HEK293T (cell line): ENCODE data around the gene FSIP1.

Experiments used
- CTCF ChIA-PET: fragments of 350-600 bp; formaldehyde crosslinking; extraction: SDS; loops from one replicate; lab custom pipeline; 2021; ENCODE audit warnings: antibody characterized with exemption, inconsistent platforms; lab: Yijun Ruan, JAX
- POLR2A ChIA-PET: fragments of 350-600 bp; formaldehyde crosslinking; extraction: SDS; loops from one replicate; lab custom pipeline; 2020; ENCODE audit warnings: antibody characterized with exemption, inconsistent platforms; lab: Yijun Ruan, JAX
- DNase-seq: peaks from one replicate; pipeline ENCODE4 v3.0.0; 2012; ENCODE audit warnings: mixed read lengths; ENCODE audit errors: extremely low spot score
- ARNT ChIP-seq: fragments of 450-650 bp; IDR thresholded peaks from 2 replicates; pipeline ENCODE4 v1.6.1; 2017; ENCODE audit warnings: mild to moderate bottlenecking
- BHLHE40 ChIP-seq: fragments of 450-650 bp; IDR thresholded peaks from 2 replicates; pipeline ENCODE4 v1.6.1; 2016; ENCODE audit warnings: mild to moderate bottlenecking, moderate library complexity, borderline replicate concordance
- CTBP1 ChIP-seq: fragments of 450-650 bp; IDR thresholded peaks from 2 replicates; pipeline ENCODE4 v1.6.1; 2016; ENCODE audit warnings: borderline replicate concordance
- ELF4 ChIP-seq: fragments of 450-650 bp; IDR thresholded peaks from 2 replicates; pipeline ENCODE4 v1.6.1; 2017; ENCODE audit warnings: antibody characterized with exemption
- FOXA1 ChIP-seq: fragments of 450-650 bp; IDR thresholded peaks from 2 replicates; pipeline ENCODE4 v1.6.1; 2016; ENCODE audit warnings: mild to moderate bottlenecking
- FOXK2 ChIP-seq: fragments of 450-650 bp; IDR thresholded peaks from 2 replicates; pipeline ENCODE4 v1.6.1; 2016; ENCODE audit warnings: mild to moderate bottlenecking
- FOXM1 ChIP-seq: fragments of 450-650 bp; IDR thresholded peaks from 2 replicates; pipeline ENCODE4 v1.6.1; 2017; ENCODE audit warnings: mild to moderate bottlenecking, borderline replicate concordance
- HDGF ChIP-seq: fragments of 450-650 bp; IDR thresholded peaks from 2 replicates; pipeline ENCODE4 v1.6.1; 2017; ENCODE audit warnings: antibody characterized with exemption, borderline replicate concordance
- L3MBTL2 ChIP-seq: fragments of 450-650 bp; conservative IDR thresholded peaks from 2 replicates; pipeline ENCODE4 v1.6.1; 2016; ENCODE audit warnings: mild to moderate bottlenecking
- LEF1 ChIP-seq: fragments of 450-650 bp; IDR thresholded peaks from 2 replicates; pipeline ENCODE4 v1.6.1; 2017; ENCODE audit warnings: mild to moderate bottlenecking, borderline replicate concordance
- NFRKB ChIP-seq: fragments of 450-650 bp; IDR thresholded peaks from 2 replicates; pipeline ENCODE4 v1.6.1; 2016; ENCODE audit warnings: mild to moderate bottlenecking, moderate library complexity
- SP1 ChIP-seq: fragments of 450-650 bp; IDR thresholded peaks from 2 replicates; pipeline ENCODE4 v1.6.1; 2017
- SUZ12 ChIP-seq: fragments of 450-650 bp; IDR thresholded peaks from 2 replicates; pipeline ENCODE4 v1.6.1; 2016; ENCODE audit warnings: mild to moderate bottlenecking
- TARDBP ChIP-seq: fragments of 450-650 bp; IDR thresholded peaks from 2 replicates; pipeline ENCODE4 v1.6.1; 2016
- ZNF384 ChIP-seq: fragments of 450-650 bp; IDR thresholded peaks from 2 replicates; pipeline ENCODE4 v1.6.1; 2016
- TF ChIP-seq, protein P1 (sequence below): fragments of 450-650 bp; IDR thresholded peaks from 2 replicates; pipeline ENCODE4 v1.6.1; 2016

Gene FSIP1

DNA sequence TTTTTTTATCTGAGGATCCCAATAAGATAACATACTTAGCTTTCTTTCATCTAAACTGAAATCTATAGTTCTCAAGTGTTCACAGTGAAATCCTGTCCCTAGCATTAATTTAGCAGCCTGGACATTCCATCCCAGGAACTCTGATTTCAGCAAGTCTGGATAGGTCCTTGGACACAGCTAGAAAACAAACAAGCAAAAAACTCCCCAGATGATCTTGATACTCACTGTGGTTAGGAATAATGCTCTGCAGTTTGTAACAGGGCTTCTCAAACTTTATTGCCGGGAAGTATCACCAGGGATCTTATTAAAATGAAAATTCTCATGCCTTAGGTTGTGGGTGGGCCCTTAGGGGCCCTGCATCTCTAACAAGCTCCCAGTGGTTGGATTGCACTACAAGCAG, 177.5 kb downstream of the FSIP1 start:
- POLR2A ChIA-PET, result no interaction called here
- TF ChIP-seq ELF4 (no peak), LEF1 (no peak), ARNT (no peak), FOXM1 (no peak), FOXK2 (no peak), TARDBP (no peak), CTBP1 (no peak), L3MBTL2 (no peak), NFRKB (no peak), SP1 (no peak), BHLHE40 (no peak)
- TF ChIP-seq, protein P1, sequence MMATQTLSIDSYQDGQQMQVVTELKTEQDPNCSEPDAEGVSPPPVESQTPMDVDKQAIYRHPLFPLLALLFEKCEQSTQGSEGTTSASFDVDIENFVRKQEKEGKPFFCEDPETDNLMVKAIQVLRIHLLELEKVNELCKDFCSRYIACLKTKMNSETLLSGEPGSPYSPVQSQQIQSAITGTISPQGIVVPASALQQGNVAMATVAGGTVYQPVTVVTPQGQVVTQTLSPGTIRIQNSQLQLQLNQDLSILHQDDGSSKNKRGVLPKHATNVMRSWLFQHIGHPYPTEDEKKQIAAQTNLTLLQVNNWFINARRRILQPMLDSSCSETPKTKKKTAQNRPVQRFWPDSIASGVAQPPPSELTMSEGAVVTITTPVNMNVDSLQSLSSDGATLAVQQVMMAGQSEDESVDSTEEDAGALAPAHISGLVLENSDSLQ, result no peak
- DNase-seq, result no peak
- CTCF ChIA-PET, result no interaction called here

DNA sequence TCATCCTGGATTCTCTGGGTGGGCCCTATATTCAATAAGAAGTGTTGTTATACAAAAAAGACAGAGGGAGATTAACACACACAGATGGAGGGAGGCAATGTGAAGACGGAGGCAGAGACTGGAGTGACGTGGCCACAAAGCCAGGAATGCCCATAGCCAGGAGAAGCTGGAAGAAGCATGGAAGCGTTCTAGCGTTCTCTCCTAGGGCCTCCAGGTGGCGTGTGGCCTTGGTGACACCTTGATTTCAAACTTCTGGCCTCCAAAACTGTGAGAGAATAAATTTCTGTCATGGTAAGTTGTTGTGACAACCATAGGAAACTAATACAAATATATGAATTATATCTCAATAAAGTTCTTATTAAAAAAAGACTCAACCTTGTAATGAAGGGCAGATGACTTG, 180.5 kb downstream of the FSIP1 start:
- no peak for DNase-seq
- POLR2A ChIA-PET, result no interaction called here
- CTCF ChIA-PET, result no interaction called here
- TF ChIP-seq BHLHE40, result no peak
- TF ChIP-seq NFRKB, result no peak
- no peak for TF ChIP-seq CTBP1
- TF ChIP-seq FOXM1, result no peak
- TF ChIP-seq SP1, result no peak
- TF ChIP-seq SUZ12, result no peak
- no peak for TF ChIP-seq TARDBP
- TF ChIP-seq LEF1, result no peak
- TF ChIP-seq ZNF384, result no peak
- no peak for TF ChIP-seq L3MBTL2
- no peak for TF ChIP-seq ARNT
- TF ChIP-seq, protein P1, result no peak
- no peak for TF ChIP-seq ELF4
- no peak for TF ChIP-seq FOXK2
- TF ChIP-seq FOXA1, result no peak

DNA sequence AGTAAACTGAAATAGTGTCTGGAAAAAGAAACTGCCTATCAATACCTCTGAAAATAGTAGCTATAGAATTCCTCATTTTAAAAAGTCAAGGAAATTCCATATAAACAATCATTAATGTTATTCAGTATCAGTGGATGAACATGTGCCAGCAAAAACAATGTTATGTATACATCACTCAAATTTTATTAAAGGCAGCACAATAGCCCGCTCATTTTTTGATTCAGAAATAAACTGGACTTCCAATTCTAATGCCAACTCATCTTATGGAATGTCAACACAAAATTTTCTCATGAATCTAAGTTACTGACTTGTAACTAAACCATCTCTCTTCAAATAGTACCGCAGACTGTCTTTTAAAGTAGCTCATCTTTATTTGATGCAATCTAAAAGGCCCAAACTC, 182.8 kb downstream of the FSIP1 start:
- CTCF ChIA-PET, result no interaction called here
- POLR2A ChIA-PET, result no interaction called here
- DNase-seq, result no peak
- TF ChIP-seq SP1 (no peak), ZNF384 (no peak), HDGF (no peak), FOXM1 (no peak), NFRKB (no peak), CTBP1 (no peak), TARDBP (no peak), ARNT (no peak), FOXA1 (no peak), ELF4 (no peak), BHLHE40 (no peak), FOXK2 (no peak), LEF1 (no peak), L3MBTL2 (no peak), SUZ12 (no peak)
- TF ChIP-seq, protein P1, result no peak

DNA sequence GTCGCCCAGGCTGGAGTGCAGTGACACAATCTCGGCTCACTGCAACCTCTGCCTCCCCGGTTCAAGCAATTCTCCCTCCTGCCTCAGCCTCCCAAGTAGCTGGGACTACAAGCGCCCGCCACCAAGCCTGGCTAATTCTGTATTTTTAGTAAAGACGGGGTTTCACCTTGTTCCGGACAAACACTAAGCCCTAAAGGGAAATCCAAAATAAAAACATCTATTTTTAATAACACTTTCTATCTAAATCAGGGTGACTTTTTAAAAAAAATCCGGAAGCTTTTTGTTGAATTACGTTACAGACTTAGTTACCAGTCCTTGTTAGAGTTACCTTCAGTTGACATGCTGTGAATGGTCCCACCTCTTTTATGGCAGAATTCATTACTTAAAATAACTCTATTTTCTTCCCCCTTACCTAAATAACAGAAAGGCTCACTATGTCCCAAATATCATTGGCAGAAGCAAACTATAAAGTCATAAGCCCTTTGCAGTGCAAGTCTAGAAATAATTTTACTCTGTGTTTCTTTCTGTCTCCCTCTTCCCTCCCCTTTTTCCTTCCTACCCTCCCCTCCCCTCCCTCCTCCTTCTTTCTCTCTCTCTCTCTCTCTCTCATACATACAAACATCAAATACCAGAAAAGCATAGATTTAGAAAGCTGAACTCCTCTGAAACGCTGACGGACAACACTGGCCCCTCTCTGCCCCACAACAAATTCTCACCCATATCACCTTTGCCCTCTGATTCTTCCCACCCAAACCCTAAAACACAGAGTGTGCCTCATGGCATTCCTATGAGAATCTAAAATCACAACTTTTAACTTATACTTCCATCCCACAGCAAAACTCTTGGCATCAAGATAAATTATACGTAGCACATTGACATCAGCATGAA, 183.4 kb downstream of the FSIP1 start:
- ChIA-PET POLR2A (no interaction called here), CTCF (no interaction called here)
- no peak for TF ChIP-seq SP1
- TF ChIP-seq ARNT, result no peak
- no peak for TF ChIP-seq SUZ12
- no peak for TF ChIP-seq FOXA1
- DNase-seq, result no peak

DNA sequence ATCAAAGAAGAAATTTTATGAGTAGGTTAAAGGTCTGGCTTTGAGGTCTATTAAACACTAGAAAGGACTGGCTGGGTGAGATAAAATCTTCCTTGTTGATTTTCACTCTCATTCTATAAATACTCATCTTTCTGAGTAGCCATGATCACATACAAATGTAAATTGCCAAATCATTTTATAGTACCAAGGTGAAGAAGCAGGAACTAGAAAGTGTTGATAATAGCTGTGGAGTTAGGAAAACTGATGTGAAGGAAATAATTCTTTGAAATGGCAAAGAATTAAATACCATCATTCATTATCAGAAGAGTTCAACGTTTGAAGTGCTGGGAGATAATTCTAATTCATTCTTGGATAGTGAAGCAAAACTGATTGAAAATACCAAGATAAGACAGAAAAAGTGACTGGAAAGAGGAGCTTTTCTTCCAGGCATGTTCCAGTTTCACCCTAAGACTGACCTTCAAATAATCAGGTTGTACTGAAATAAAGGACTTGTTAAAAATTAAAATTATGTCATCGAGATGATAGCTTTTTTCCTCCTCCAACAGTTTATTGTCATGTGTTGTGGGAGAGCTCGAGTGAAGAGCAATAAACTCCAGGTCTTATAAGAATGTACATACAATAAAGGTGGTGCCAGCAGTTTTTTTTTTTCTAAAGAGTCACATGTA, 184.3 kb downstream of the FSIP1 start:
- no peak for DNase-seq
- CTCF ChIA-PET, result interaction anchor here (0.6 kb wide), 1 partner anchor 722 kb away, joined by 3 read pairs; no protein-coding TSS in a partner anchor
- TF ChIP-seq CTBP1, result no peak
- TF ChIP-seq ARNT, result no peak
- no peak for TF ChIP-seq NFRKB
- no peak for TF ChIP-seq BHLHE40
- TF ChIP-seq ZNF384, result no peak
- no peak for TF ChIP-seq L3MBTL2
- no peak for TF ChIP-seq HDGF
- TF ChIP-seq, protein P1, result no peak
- no peak for TF ChIP-seq FOXM1
- POLR2A ChIA-PET, result no interaction called here
